Astrocyte (in vitro differentiated cells and primary cell): Measurements from ENCODE around the gene ERGIC3.

Source experiments
- CTCF ChIP-seq: IDR thresholded peaks from 2 replicates; pipeline ENCODE4 v1.5.1; 2011; ENCODE audit warnings: low read depth, mild to moderate bottlenecking, inconsistent platforms, low read length, moderate library complexity; ENCODE audit not compliant: insufficient read depth
- EZH2 ChIP-seq: IDR thresholded peaks from 2 replicates; pipeline ENCODE4 v1.6.1; 2012; ENCODE audit warnings: mild to moderate bottlenecking, low read length, inconsistent platforms; ENCODE audit not compliant: insufficient read depth

GRCh38 chr20:35546127-35546526 is 4.2 kb downstream of the ERGIC3 start:
- TF ChIP-seq CTCF, result no peak
- TF ChIP-seq EZH2, result no peak
